Measurements from ENCODE around the gene FTO. TPM values are rescaled to one million over a fixed set of nuclear protein-coding genes. Genes with fewer than 3 reads are reported as not detected.

The FTO gene
- polyA plus RNA-seq, 1 donor from 2014 or later = 80.1 TPM

DNA sequence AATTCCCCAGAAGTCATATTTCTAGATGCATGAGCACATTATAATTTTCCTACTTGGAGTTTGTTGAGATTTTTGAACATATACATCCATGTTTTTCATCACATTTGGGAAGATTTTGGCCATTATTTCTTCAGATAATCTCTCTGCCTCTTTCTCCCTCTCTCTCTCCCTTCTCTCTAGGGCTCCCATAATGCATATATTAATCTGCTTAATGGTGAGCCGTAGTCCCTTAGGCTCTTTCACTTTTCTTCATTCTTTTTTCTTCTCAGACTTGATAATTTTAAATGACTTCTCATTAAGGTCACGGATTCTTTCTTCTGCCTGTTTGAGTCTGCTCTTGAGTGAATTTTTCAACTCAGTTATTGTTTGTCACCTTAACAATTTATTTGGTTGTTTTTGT lies 481.1 kb downstream of the FTO start:
- H3K4me2 ChIP-seq (ENCODE audit: low read length) = no peak overlapping the region
- H3K9me2 ChIP-seq (ENCODE audit: insufficient read depth, low read length) = no peaks in the 10 kb centered on the region
- H3K36me3 ChIP-seq (ENCODE audit: insufficient read depth, low read length) = no peaks in the 10 kb centered on the region
- H3K79me2 ChIP-seq (replicated peaks; ENCODE audit: insufficient read depth, low read length) = no peaks in the 10 kb centered on the region
- H2AFZ ChIP-seq (ENCODE audit: low read depth, low read length) = no peak overlapping the region
- H4K20me1 ChIP-seq (ENCODE audit: insufficient read depth) = no peaks in the 10 kb centered on the region
- no peak for TF ChIP-seq MXI1 (conservative IDR thresholded peaks at IDR 0.05; ENCODE audit: poor library complexity, severe bottlenecking)
- TF ChIP-seq SMC3 (conservative IDR thresholded peaks at IDR 0.05; ENCODE audit: poor library complexity) = no peak
- no peak for TF ChIP-seq POLR2AphosphoS5 (IDR thresholded peaks at IDR 0.05)
- no peak for TF ChIP-seq EZH2 (IDR thresholded peaks at IDR 0.05; ENCODE audit: borderline replicate concordance, insufficient read depth, low read length, poor library complexity, severe bottlenecking)
- no peak for TF ChIP-seq CTCF (IDR thresholded peaks at IDR 0.05; ENCODE audit: poor library complexity, severe bottlenecking)
- no peak for TF ChIP-seq TAF1 (IDR thresholded peaks at IDR 0.05; ENCODE audit: low read depth)
- TF ChIP-seq, protein P1, sequence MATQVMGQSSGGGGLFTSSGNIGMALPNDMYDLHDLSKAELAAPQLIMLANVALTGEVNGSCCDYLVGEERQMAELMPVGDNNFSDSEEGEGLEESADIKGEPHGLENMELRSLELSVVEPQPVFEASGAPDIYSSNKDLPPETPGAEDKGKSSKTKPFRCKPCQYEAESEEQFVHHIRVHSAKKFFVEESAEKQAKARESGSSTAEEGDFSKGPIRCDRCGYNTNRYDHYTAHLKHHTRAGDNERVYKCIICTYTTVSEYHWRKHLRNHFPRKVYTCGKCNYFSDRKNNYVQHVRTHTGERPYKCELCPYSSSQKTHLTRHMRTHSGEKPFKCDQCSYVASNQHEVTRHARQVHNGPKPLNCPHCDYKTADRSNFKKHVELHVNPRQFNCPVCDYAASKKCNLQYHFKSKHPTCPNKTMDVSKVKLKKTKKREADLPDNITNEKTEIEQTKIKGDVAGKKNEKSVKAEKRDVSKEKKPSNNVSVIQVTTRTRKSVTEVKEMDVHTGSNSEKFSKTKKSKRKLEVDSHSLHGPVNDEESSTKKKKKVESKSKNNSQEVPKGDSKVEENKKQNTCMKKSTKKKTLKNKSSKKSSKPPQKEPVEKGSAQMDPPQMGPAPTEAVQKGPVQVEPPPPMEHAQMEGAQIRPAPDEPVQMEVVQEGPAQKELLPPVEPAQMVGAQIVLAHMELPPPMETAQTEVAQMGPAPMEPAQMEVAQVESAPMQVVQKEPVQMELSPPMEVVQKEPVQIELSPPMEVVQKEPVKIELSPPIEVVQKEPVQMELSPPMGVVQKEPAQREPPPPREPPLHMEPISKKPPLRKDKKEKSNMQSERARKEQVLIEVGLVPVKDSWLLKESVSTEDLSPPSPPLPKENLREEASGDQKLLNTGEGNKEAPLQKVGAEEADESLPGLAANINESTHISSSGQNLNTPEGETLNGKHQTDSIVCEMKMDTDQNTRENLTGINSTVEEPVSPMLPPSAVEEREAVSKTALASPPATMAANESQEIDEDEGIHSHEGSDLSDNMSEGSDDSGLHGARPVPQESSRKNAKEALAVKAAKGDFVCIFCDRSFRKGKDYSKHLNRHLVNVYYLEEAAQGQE (IDR thresholded peaks at IDR 0.05; ENCODE audit: borderline replicate concordance) = no peak
- no peak for TF ChIP-seq RAD21 (conservative IDR thresholded peaks at IDR 0.05)
- no peak for TF ChIP-seq EP300 (conservative IDR thresholded peaks at IDR 0.05; ENCODE audit: poor library complexity, severe bottlenecking)
- no peak overlapping the region for H3K4me3 ChIP-seq (ENCODE audit: low read length)
- no peaks in the 10 kb centered on the region for H3K27me3 ChIP-seq (ENCODE audit: insufficient read depth, low read depth, low read length)
- no peak overlapping the region for H3K27ac ChIP-seq (ENCODE audit: low read length)
- no peaks in the 10 kb centered on the region for H3F3A ChIP-seq (ENCODE audit: insufficient read depth, low read length, poor library complexity, severe bottlenecking)
- H3K9ac ChIP-seq (ENCODE audit: low read length) = no peak overlapping the region
- H3K9me3 ChIP-seq (ENCODE audit: low read length) = no peaks in the 10 kb centered on the region

- Histone ChIP-seq H3K4me3 (ENCODE audit: low read length) (no peak overlapping the region), H3K9me3 (ENCODE audit: low read length) (no peaks in the 10 kb centered on the region), H4K20me1 (ENCODE audit: insufficient read depth) (no peaks in the 10 kb centered on the region), H3K27me3 (ENCODE audit: insufficient read depth, low read depth, low read length) (no peaks in the 10 kb centered on the region), H3K79me2 (replicated peaks; ENCODE audit: insufficient read depth, low read length) (no peaks in the 10 kb centered on the region), H3F3A (ENCODE audit: insufficient read depth, low read length, poor library complexity, severe bottlenecking) (no peaks in the 10 kb centered on the region), H3K9ac (ENCODE audit: low read length) (no peak overlapping the region), H3K9me2 (ENCODE audit: insufficient read depth, low read length) (no peaks in the 10 kb centered on the region), H3K36me3 (ENCODE audit: insufficient read depth, low read length) (no peaks in the 10 kb centered on the region), H3K27ac (ENCODE audit: low read length) (no peak overlapping the region), H3K4me2 (ENCODE audit: low read length) (no peak overlapping the region), H2AFZ (ENCODE audit: low read depth, low read length) (no peak overlapping the region)
- TF ChIP-seq CTCF (IDR thresholded peaks at IDR 0.05; ENCODE audit: poor library complexity, severe bottlenecking) (no peak), SMC3 (conservative IDR thresholded peaks at IDR 0.05; ENCODE audit: poor library complexity) (no peak), EP300 (conservative IDR thresholded peaks at IDR 0.05; ENCODE audit: poor library complexity, severe bottlenecking) (no peak), POLR2AphosphoS5 (IDR thresholded peaks at IDR 0.05) (no peak)
Observed at GRCh38 chr16:54191163-54191562, 487.2 kb downstream of the FTO start.

Measured in neural cell (in vitro differentiated cells).